Measurements from ENCODE around the gene PLAGL1.
"Not testable (repeated sequence)": the region's sequence is repeated elsewhere in the genome, so short reads cannot be mapped to it uniquely, and the experiment has no call there.

Gene PLAGL1

DNA sequence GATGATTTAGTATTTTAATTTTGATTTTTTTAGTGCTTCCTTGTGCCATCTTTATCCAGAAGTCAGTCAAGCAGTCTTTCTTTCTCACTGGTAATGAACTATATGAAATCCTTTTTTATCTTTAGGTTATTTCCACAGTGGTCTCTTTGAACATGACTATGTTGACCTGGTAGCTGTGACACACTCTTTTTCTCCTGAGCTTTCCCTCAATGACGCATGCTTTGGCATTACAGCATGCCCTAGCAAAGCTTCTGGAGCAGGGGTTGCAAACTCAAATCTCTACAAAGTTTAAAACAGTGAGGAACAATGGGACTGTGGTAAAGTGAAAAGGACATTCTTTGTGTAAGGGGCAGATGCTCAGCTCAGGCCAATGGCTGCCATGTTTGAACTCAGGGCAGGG, 4.5 kb upstream of the PLAGL1 start:
- DNase-seq (ENCODE audit: low read depth in 1 of 2, low spot score in 1 of 2): no peak

DNA sequence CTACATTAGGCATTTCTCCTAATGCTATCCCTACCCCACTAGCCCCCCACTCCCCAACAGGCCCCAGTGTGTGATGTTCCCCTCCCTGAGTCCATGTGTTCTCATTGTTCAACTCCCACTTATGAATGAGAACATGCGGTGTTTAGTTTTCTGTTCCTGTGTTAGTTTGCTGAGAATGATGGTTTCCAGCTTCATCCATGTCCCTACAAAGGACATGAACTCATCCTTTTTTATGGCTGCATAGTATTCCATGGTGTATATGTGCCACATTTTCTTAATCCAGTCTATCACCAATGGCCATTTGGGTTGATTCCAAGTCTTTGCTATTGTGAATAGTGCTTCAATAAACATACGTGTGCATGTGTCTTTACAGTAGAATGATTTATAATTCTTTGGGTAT, 1.6 kb upstream of the PLAGL1 start:
- not testable (repeated sequence) for DNase-seq (ENCODE audit: low read depth in 1 of 2, low spot score in 1 of 2)

DNA sequence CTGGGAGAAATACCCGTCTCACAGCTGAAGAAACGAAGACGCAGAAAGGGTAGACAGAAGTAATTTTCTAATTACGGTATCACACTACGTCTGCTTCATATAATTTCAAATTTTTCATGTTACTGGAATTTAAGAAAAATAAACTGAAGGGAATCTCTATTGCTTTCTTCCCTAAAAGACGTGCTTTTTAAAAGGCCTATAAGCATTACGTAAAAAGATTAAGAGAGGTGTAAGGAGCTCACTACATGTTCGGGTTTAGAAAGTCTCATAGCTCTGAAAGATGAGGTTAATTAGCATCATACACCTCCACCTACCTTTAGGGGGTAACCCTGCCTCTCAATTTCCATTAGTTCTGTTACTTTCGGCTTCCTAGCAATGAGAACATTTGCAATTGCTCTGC, 787 bp upstream of the PLAGL1 start:
- DNase-seq (ENCODE audit: low read depth in 1 of 2, low spot score in 1 of 2): no peak

DNA sequence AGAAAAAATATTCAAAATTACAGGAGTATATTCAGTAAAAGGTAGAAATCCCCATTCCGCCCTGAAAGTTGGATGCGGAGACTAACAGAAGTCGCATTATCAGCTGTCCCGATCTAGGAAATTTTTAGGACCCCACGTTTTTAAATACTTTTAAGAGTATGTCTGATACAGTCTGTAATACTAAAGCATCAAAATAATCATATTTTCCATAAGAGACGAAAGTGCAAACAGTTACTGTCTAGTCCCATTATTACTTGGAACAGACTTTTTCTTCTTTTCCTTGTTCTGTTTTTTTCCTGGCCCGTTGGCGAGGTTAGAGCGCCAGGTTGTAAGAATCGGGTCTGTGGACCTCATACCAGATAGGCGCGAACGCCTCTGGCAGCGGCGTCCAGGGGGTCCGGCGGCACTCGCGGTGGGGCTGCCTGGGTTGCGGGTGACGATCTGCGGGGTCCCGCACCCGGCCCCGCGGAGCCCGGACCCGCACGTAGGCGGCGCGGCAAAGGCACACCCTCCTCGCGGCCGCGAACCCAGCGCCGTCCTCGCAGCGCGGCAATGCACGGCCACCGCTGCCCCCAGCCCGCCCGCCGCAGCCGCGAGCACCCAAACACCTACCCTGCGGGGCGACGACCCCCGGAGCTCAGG, 460 bp downstream of the PLAGL1 start:
- DNase-seq (ENCODE audit: low read depth in 1 of 2, low spot score in 1 of 2): no peak

DNA sequence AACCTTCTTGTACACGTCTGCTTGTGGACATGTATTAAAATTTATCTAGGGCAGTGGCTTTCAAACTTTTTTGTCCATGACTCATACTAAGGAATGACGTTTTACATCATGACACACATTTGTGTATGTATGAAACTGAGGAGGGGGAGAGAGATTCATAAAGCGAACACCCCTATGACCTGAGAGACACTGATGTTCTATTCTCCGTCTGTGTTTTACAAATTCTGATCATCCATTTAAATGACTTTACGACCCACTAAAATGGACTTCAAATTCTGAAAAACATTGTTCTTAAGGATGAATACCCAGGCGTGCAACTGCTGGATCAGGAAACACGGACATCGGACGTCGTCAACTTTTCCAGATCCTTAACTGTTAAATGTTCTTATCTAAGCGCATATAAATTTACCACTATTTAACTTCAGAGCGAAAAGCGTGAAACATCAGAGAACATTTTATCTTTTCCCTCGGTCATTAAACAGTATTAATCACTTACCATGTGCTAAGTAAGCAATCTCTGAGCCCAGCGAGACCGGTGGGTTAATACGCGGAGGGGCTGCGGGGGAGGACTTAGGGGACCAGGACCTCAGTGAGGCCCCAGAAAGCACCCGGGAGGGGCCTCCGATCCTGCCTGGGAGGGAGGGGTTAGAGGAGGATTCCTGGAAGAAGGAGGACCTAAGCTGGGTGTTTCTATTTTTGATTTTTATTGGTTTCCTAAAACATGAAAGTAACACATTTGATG, 1.2 kb downstream of the PLAGL1 start:
- DNase-seq (ENCODE audit: low read depth in 1 of 2, low spot score in 1 of 2): no peak

DNA sequence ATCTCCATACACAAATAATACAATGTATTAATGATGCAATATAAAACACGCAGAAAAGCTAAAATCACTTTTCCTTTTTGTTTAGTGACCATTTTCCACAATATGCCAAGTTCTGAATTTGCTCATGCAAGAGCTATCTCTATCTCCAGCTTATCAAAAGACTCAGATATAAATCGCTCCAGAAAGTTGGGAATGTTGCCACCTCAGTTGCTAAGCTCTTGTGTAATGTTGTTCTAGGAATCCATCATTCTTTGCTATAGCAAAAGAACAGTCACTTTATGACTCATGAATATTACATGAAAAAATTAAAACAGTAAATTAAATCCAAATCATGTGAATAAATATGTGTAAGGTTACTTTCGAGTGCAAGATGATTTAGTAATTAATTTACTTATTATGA, 8.7 kb downstream of the PLAGL1 start:
- DNase-seq (ENCODE audit: low read depth in 1 of 2, low spot score in 1 of 2): no peak

DNA sequence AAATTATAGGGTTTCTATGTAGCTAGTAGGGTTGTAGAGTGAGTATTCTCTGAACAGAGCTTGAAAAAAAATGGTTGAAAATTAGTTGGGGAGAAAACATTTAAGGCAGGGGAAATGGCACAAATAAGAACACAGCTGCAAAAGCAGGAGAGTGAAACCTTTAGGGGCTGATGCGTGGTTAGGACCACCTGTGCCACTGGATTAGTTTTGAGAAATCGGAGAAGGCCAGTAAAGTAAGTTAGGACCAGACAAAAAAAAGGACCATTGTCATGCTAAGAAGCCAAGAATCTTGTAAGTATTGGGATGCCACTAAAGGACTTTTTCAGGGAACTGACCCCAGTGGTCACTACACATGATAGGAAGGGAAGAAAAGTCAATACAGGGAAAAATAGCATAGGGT, 9.4 kb downstream of the PLAGL1 start:
- no peak for DNase-seq (ENCODE audit: low read depth in 1 of 2, low spot score in 1 of 2)

DNA sequence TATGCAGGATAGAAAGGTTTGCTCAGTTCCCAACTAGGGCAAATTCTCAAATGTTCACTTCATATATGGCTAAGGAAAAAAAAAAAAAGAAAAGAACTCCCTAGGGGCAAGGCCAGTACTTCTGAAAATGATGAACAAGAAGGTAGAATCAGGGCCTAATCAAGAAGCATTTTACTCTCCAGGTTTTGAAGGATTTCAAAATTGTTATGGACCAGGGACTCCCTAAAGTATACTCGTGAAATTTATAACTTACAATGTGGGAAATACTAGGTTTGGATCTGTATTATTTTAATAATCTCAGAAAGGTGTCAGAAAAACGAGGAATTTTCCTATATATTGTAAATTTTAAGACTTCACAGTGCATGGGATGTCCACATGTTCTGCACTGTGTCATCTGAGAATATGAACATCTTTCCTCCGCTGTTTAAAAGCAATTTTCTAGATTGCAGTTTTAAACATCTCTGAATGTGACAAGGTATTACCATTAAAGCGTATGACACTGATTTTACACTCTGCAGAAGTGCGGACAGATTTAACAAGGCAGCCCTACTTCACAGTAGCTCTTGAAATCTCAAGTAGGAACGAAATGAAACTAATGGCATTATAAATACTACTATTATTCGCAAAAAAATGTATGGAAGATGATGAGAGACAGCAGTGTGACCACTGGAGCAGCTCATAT, 14.0 kb downstream of the PLAGL1 start:
- DNase-seq (ENCODE audit: low read depth in 1 of 2, low spot score in 1 of 2): no peak

DNA sequence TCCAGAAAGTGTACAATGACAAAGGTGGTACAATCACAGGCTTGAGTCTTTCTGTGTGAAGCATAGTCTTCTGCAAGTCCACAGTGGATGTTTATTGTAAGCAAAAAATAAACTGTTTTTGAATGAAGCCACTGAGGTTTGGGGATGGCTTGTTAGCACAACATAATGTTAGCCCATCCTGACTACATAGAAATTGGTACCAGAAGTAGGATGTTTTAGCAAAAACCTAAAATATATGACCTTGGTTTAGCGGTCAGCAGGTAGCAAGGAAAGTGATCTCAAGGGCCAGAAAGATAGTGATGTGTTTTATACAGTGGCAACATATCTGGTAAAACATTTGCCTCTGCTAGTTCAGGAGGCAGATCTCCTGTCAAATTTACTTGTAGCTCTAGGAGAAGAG, 15.8 kb downstream of the PLAGL1 start:
- no peak for DNase-seq (ENCODE audit: low read depth in 1 of 2, low spot score in 1 of 2)

DNA sequence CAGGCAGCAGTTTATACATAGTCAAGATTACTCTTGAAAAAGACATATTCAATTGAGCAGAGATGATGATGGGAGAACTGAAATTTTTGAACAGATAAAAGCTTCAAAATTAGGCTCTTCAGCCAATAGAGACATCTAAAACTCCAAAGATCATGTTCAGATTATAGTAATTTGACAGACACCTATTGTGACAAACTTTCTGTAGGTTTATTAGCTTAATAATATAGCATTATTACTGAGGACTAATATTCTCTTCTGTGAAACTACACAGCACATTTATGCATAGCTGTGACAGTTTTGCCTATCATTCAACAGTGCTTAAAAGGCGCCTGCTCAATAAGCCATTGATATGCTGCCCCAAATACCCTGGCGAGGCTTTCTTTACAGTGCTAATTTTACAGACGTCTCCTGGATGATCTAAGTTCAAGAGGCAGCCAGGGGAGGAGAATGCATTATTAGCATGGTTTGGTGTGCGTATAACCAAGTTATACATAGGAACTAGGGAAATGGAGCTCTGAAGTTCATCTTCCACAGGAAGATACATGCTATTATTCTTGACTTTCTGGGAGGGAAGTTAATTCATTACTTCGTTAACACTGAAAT, 21.5 kb downstream of the PLAGL1 start:
- no peak for DNase-seq (ENCODE audit: low read depth in 1 of 2, low spot score in 1 of 2)

DNA sequence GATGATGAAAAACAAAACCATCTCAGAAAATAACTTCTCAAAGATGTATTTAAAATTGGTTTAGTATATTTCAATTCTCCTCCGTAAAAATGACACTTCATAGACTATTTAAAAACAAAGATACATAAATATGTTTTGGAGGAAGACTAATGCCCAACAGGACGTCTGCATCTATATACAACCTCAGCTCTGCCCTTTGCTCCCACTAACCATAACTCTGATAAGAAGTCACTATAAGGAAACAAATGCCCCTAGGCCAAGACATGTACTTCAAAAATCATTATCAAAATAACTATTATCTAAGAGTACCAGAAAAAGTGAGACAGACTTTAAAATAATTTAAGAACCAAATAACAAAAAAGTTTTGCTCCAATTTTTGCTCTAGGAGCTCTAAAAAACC, 23.4 kb downstream of the PLAGL1 start:
- DNase-seq (ENCODE audit: low read depth in 1 of 2, low spot score in 1 of 2): no peak

DNA sequence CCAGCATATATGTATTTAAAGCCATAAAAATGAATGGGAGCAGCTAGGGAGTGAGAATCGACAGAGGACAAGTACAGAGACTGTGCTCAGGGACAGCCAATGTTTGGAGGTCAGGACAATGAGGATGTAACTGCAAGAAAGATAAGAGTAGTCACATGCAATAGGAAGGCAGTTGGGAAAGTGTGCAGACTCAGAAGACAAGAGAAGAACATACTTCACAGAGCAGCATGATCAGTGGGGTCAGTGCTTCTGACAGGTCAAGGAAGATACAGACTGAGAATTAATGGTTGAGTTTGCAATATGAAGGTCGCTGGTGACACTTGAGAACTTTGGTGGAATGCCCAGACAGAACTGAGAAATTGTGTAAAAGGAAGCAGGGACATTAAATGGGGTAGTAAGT, 25.1 kb downstream of the PLAGL1 start:
- no peak for DNase-seq (ENCODE audit: low read depth in 1 of 2, low spot score in 1 of 2)

DNA sequence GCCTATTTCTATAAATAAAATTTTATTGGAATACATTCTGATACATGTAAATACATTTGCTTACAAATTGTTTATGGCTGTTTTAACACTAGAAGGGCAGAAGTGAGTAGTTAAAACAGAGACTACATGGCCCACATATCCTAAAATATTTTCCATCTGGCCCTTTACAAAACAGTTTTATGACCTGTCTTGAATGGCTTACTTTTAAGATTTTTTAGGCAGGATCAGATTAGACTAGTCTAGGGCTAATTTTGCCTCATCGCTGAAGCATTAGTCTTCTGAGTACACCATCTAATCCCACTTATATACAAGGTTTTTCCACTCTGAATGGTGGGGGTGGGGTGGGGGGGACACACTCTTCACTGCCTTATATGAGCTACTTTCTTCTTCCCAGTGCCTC, 27.1 kb downstream of the PLAGL1 start:
- DNase-seq (ENCODE audit: low read depth in 1 of 2, low spot score in 1 of 2): no peak

DNA sequence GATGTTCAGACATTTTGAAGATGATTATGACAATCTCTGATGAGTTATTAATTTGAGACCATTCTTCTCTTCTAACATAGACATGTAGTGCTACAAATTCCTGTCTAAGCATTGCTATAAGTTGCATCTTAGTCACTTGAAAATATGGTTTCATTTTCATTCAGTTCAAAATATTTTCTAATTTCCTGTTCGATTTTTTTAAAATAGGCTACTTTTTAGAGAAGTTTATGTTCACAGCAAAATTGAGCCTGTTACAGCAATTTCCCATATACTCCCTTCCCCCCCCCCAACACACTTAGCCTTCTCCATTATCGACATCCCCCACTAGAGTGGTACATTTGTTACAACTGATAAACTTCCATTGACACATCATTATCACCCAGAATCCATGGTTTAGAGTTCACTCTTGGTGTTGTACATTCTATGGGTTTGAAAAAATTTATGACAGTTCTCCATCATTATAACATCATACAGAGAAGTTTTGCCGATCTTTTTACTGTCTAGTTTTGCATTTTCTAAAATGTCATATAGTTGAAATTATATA, 31.2 kb downstream of the PLAGL1 start:
- no peak for DNase-seq (ENCODE audit: low read depth in 1 of 2, low spot score in 1 of 2)

DNA sequence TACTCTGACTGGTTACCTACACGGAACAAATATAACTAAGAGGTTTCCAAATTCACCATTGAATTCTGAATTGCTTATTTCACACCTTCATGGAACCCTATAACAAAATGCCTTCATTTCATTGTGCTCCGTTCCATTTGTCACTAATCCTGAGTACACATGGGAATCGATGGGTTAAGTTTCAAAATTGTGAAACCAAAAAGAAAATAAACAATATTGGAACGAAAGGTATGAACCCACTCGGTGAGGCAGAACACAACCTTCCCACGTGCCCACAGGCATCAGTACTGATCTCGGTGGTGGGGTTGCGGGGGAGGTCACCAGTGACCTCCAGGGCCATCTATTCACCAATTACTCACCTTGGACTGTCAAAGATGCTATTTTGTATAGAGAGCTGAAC, 34.0 kb downstream of the PLAGL1 start:
- no peak for DNase-seq (ENCODE audit: low read depth in 1 of 2, low spot score in 1 of 2)

DNA sequence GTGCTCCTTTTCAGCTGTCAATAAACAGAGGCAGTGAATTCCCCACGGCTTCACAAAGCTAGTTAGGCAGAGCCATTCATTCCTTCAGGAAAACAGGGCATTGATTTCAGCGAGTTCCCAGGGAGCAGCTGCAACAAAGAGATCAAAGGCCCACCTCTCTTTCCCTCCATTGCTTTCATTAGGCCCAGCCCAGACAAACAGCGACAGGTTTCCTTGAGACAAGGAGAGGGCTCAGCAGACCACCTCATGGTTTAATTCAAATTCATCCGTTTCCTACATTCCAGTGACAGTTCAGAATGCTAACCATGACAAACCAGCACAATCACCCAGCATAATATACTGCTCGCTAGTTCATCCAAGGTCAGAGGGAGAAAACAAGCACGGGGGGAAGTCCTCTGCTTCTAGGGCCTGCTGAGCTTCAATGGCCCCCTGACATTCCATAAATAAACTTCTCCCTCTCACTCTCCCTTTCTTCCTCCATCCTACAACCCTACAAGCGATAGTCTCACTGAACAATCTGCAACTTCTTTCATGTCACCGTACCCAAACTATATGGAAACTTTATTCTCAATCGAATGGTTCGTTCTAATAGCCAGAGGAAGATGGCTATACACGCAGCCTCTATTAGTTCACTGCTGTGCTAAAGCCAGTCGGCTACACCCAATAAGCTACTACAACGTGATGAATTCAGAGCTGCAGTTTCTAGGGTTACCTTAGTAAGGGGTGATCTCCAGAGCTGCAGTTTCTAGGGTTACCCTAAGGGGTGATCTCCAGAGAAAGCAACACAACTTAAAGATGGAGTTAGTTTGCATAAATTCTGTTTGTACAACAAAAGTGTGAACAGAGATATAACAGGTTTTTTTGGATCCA, 34.7 kb downstream of the PLAGL1 start:
- DNase-seq (ENCODE audit: low read depth in 1 of 2, low spot score in 1 of 2): no peak

DNA sequence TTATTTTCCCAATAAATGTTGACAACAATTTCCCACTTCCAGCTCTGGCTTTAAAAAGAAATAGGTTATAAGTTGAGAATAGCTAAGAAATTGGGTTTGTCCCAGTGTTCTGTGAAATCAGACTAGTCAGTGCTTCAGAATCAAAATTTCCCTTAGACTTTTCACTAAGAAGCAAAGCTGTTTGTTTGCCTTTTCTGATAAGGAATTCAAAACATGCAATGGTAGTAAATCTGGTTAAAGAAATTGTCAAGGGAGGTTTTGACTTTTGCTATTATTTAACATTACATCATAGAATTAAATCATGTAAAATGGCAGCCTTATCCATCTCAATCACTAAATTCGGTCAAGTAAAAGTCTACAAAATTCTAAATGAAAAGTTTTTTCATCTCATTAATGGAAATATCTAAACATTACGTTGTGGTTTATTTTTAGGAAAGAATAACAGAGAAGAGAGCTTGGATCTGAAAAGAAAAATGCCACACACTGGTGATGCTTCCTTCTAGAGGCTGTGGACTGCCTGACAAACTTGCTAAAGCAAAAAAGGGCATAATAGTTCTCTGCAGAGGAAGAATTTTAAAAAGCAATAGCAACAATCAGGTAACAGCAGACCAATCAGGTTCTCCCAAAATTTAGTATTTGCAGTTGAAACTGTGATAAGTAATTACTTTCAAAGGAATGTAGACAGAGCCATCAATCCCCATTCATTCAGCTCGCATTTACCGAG, 36.4 kb downstream of the PLAGL1 start:
- no peak for DNase-seq (ENCODE audit: low read depth in 1 of 2, low spot score in 1 of 2)

DNA sequence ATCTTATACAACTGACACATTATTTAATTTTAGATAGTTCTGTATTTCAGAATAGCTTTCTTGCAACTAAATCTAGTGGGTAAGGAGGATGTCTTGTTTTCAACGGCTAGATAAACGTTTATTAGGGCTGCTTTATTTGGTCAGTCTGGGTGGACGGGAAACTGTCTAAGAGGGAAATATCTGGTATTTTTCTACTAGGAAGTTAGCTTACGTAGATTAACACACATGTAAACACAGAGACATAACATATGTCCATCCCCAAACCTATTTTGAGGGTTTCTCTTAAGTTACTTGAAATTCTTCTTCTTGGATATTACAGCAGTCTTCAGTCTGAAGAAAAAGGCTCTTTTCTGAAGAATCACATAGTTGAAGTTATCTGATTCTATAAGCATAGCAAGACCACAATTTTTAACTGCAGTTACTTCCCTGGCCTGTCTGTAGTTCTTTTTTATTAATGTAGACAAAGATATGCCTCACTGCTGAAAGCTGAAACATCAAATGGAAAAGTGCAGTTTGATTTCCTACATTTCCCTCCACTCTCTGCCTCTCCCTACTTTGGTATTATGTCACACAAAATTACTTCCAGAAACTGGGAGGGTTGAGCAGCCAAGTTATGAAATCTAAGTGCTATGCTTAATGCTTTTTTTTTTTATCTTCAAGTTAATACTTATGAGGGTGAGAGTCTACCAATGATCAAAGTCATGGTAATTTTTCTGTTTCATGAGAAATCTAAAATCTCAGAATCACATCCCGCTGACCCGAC, 37.4 kb downstream of the PLAGL1 start:
- no peak for DNase-seq (ENCODE audit: low read depth in 1 of 2, low spot score in 1 of 2)

DNA sequence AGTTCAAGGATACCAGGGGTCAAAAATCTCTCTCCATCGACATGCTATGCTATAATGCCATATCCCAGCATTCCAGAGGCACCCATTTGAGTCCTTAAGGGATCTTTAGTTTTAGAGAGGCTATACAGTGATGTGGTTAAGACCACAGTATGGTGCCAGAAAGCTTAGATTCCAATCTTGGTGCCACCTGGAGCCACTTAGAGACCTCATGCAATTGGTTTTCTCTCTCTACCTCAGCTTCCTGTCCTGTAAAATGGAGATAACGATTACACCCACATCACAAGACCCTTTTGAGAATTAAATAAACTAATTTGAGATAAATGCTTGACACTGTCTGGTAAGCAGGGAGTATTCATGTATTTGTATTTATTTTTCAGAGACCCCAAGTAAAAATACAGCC, 39.0 kb downstream of the PLAGL1 start:
- DNase-seq (ENCODE audit: low read depth in 1 of 2, low spot score in 1 of 2): no peak
